ENCODE results near the gene ITGA1.

DNA sequence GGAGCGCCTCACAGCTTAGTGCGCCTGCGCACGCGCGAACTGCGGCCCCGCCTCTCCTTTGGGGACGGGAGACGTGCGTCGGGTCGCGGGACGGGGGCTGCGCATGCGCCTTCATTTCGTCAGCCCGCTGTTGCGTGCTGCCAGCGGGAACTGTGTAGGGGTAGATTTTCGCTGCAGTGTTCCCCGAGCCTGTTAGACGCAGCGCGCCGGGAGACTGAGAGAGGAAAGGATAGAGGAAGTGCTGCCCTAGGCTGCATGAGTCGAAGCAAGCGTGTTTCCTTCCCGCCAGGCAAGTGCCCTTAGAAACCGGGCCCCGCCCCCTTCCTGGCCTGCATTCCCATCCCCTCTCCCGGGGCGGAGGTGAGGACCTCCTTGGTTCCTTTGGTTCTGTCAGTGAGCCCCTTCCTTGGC lies 12.3 kb downstream of the ITGA1 start:
- TF ChIP-seq, protein P1, sequence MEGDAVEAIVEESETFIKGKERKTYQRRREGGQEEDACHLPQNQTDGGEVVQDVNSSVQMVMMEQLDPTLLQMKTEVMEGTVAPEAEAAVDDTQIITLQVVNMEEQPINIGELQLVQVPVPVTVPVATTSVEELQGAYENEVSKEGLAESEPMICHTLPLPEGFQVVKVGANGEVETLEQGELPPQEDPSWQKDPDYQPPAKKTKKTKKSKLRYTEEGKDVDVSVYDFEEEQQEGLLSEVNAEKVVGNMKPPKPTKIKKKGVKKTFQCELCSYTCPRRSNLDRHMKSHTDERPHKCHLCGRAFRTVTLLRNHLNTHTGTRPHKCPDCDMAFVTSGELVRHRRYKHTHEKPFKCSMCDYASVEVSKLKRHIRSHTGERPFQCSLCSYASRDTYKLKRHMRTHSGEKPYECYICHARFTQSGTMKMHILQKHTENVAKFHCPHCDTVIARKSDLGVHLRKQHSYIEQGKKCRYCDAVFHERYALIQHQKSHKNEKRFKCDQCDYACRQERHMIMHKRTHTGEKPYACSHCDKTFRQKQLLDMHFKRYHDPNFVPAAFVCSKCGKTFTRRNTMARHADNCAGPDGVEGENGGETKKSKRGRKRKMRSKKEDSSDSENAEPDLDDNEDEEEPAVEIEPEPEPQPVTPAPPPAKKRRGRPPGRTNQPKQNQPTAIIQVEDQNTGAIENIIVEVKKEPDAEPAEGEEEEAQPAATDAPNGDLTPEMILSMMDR (conservative IDR thresholded peaks at IDR 0.05): no peak
- no peak for TF ChIP-seq ZFX (IDR thresholded peaks at IDR 0.05)
